SK-N-SH (cell line): ENCODE data around the gene LCN6. TPM values are rescaled to one million over a fixed set of nuclear protein-coding genes. Genes with fewer than 3 reads are reported as not detected.

ENCODE experiments used
- CTCF ChIA-PET: fragments of 300-600, 350-600 bp; formaldehyde crosslinking; extraction: SDS; loops from one replicate; lab custom pipeline; 2021; lab: Yijun Ruan, JAX
- POLR2A ChIA-PET: fragments of 350-600 bp; sonication (Branson Sonifier 250); formaldehyde crosslinking; extraction: SDS; loops from one replicate; lab custom pipeline; 2020; ENCODE audit warnings: antibody characterized with exemption, inconsistent platforms; lab: Yijun Ruan, JAX
- DNase-seq: peaks from one replicate; pipeline ENCODE4 v3.0.0; 2012
- H2AFZ ChIP-seq: fragments of 200-600 bp; sonication (generic); 2 replicates; pipeline ENCODE4 v1.8.1; 2016; ENCODE audit warnings: antibody characterized with exemption, mild to moderate bottlenecking, low read depth
- H3F3A ChIP-seq: fragments of 200-600 bp; sonication (generic); replicated peaks from 2 replicates; pipeline ENCODE3; 2016; ENCODE audit warnings: antibody characterized with exemption, mild to moderate bottlenecking; ENCODE audit not compliant: insufficient read depth
- H3K27ac ChIP-seq, 2 experiments: fragments of 200-500 bp in 1 of 2; fragments of 200-600 bp in 1 of 2; sonication (Bioruptor generic) in 1 of 2; sonication (generic), shearing (Covaris generic) in 1 of 2; 2 replicates each; pipeline versions ENCODE4 v1.5.1 to v1.6.1; 2014 to 2016; ENCODE audit warnings: low read depth in 2 of 2, inconsistent platforms in 1 of 2, low read length in 1 of 2, mild to moderate bottlenecking in 1 of 2, mixed read lengths in 1 of 2
- H3K27me3 ChIP-seq: fragments of 200-600 bp; sonication (generic), shearing (Covaris generic); 2 replicates; pipeline ENCODE4 v1.6.1; 2016; ENCODE audit warnings: mixed run types; ENCODE audit not compliant: insufficient read depth
- H3K36me3 ChIP-seq, 2 experiments: fragments of 200-500 bp in 1 of 2; fragments of 200-600 bp in 1 of 2; sonication (Bioruptor generic) in 1 of 2; sonication (generic) in 1 of 2; replicated peaks in 1 of 2; 2 replicates each; pipeline versions ENCODE3 to v1.5.1; 2014 to 2016; ENCODE audit warnings: low read length in 1 of 2, mild to moderate bottlenecking in 1 of 2; ENCODE audit not compliant: insufficient read depth in 2 of 2, control insufficient read depth in 1 of 2
- H3K4me1 ChIP-seq, 2 experiments: fragments of 200-500 bp in 1 of 2; fragments of 200-600 bp in 1 of 2; sonication (Bioruptor generic) in 1 of 2; sonication (generic), shearing (Covaris generic) in 1 of 2; 2 replicates each; pipeline versions ENCODE4 v1.5.1 to v1.6.1; 2014 to 2016; ENCODE audit warnings: low read depth in 1 of 2, low read length in 1 of 2, mixed run types in 1 of 2; ENCODE audit not compliant: insufficient read depth in 2 of 2, control insufficient read depth in 1 of 2
- H3K4me2 ChIP-seq: fragments of 200-600 bp; sonication (generic), shearing (Covaris generic); 2 replicates; pipeline ENCODE4 v1.6.1; 2017; ENCODE audit warnings: mixed run types
- H3K4me3 ChIP-seq, 2 experiments: fragments of 200-500 bp in 1 of 2; fragments of 200-600 bp in 1 of 2; sonication (Bioruptor generic) in 1 of 2; sonication (generic), shearing (Covaris generic) in 1 of 2; 2 replicates each; pipeline versions ENCODE4 v1.5.1 to v1.8.1; 2014 to 2016; ENCODE audit warnings: low read depth in 2 of 2, inconsistent platforms in 1 of 2, low read length in 1 of 2, mild to moderate bottlenecking in 1 of 2, mixed read lengths in 1 of 2, moderate library complexity in 1 of 2
- H3K79me2 ChIP-seq: fragments of 200-600 bp; sonication (generic); 2 replicates; pipeline ENCODE4 v1.8.1; 2017; ENCODE audit warnings: mild to moderate bottlenecking; ENCODE audit not compliant: insufficient read depth
- H3K9ac ChIP-seq: fragments of 200-600 bp; sonication (generic); 2 replicates; pipeline ENCODE4 v1.6.1; 2017; ENCODE audit warnings: mixed run types
- H3K9me2 ChIP-seq: fragments of 200-600 bp; sonication (generic); 2 replicates; pipeline ENCODE4 v1.6.1; 2017; ENCODE audit warnings: mixed run types
- H3K9me3 ChIP-seq: fragments of 200-600 bp; sonication (generic); 2 replicates; pipeline ENCODE4 v1.6.1; 2017; ENCODE audit warnings: mixed run types, mild to moderate bottlenecking, moderate library complexity
- H4K20me1 ChIP-seq: fragments of 200-600 bp; sonication (generic); 2 replicates; pipeline ENCODE4 v1.6.1; 2017; ENCODE audit warnings: mild to moderate bottlenecking, mixed run types; ENCODE audit not compliant: insufficient read depth
- FOXM1 ChIP-seq: IDR thresholded peaks from 2 replicates; pipeline ENCODE4 v1.4.0; 2012; ENCODE audit warnings: low read depth, mild to moderate bottlenecking
- GABPA ChIP-seq: IDR thresholded peaks from 2 replicates; pipeline ENCODE4 v1.4.0; 2012; ENCODE audit warnings: low read depth, mild to moderate bottlenecking
- GATA2 ChIP-seq: sonication (generic); formaldehyde crosslinking; IDR thresholded peaks from 2 replicates; pipeline ENCODE4 v1.5.0; 2020; ENCODE audit warnings: mild to moderate bottlenecking, missing genetic modification reagents
- MEF2A ChIP-seq: IDR thresholded peaks from 2 replicates; pipeline ENCODE4 v1.4.0; 2012; ENCODE audit warnings: low read depth, borderline replicate concordance
- MXI1 ChIP-seq: IDR thresholded peaks from 2 replicates; pipeline ENCODE4 v1.6.1; 2012; ENCODE audit warnings: mild to moderate bottlenecking, low read depth, low read length, improper control_type of control experiment
- NFIC ChIP-seq: IDR thresholded peaks from 2 replicates; pipeline ENCODE4 v1.4.0; 2012; ENCODE audit warnings: borderline replicate concordance
- NRF1 ChIP-seq: IDR thresholded peaks from 2 replicates; pipeline ENCODE4 v1.6.1; 2012; ENCODE audit warnings: low read depth, mild to moderate bottlenecking, low read length
- POLR2AphosphoS5 ChIP-seq: IDR thresholded peaks from 2 replicates; pipeline ENCODE4 v1.6.1; 2012; ENCODE audit warnings: low read depth, low read length
- RCOR1 ChIP-seq: fragments of 150-350 bp; IDR thresholded peaks from 2 replicates; pipeline ENCODE4 v1.6.1; 2017; ENCODE audit warnings: antibody characterized with exemption, low read length
- RFX5 ChIP-seq: IDR thresholded peaks from 2 replicates; pipeline ENCODE4 v1.6.1; 2012; ENCODE audit warnings: mild to moderate bottlenecking, improper control_type of control experiment, low read length
- SIN3A ChIP-seq: IDR thresholded peaks from 2 replicates; pipeline ENCODE4 v1.6.1; 2012; ENCODE audit warnings: low read depth, mild to moderate bottlenecking, low read length, moderate library complexity, borderline replicate concordance
- TAF1 ChIP-seq: IDR thresholded peaks from 2 replicates; pipeline ENCODE4 v1.6.1; 2012; ENCODE audit warnings: low read depth, mild to moderate bottlenecking, low read length, moderate library complexity, borderline replicate concordance
- TCF12 ChIP-seq: IDR thresholded peaks from 2 replicates; pipeline ENCODE4 v1.4.0; 2012
- TEAD4 ChIP-seq: IDR thresholded peaks from 2 replicates; pipeline ENCODE4 v1.4.0; 2012; ENCODE audit warnings: mild to moderate bottlenecking, borderline replicate concordance; ENCODE audit not compliant: insufficient read depth
- YY1 ChIP-seq: IDR thresholded peaks from 2 replicates; pipeline ENCODE4 v1.4.0; 2012; ENCODE audit warnings: low read depth, mild to moderate bottlenecking
- WGBS: methylation state at CpG from one replicate; pipeline ENCODE4 v1.1.6; 2017; ENCODE audit warnings: low lambda C conversion rate; 5-methylcytosine and 5-hydroxymethylcytosine counted together
- polyA plus RNA-seq, 3 experiments: library from polyadenylated mRNA; depleted of rRNA; stranded (reverse); fragments of >200 nt; gene quantifications; 2 replicates each; pipeline ENCODE4 v1.2.3, GENCODE V29; 2012
- TF ChIP-seq, protein P1 (sequence below): fragments of 150-350 bp; IDR thresholded peaks from 2 replicates; pipeline ENCODE4 v1.6.1; 2016; ENCODE audit warnings: mild to moderate bottlenecking, low read depth, low read length
- TF ChIP-seq, protein P2 (sequence below): fragments of 200-600 bp; sonication (generic); IDR thresholded peaks from 2 replicates; pipeline ENCODE4 v1.6.1; 2017; ENCODE audit warnings: antibody characterized with exemption, mild to moderate bottlenecking, moderate library complexity
- TF ChIP-seq, protein P3 (sequence below): IDR thresholded peaks from 2 replicates; pipeline ENCODE4; 2012
- TF ChIP-seq, protein P4 (sequence below): IDR thresholded peaks from 2 replicates; pipeline ENCODE4 v1.6.1; 2012; ENCODE audit warnings: mild to moderate bottlenecking, low read depth, low read length, moderate library complexity
- TF ChIP-seq, protein P5 (sequence below): IDR thresholded peaks from 2 replicates; pipeline ENCODE4 v1.4.0; 2012; ENCODE audit warnings: low read depth, borderline replicate concordance

The LCN6 gene
- polyA plus RNA-seq, 1 of the 3 experiments (the other 2 are of a cell fraction): not detected

DNA sequence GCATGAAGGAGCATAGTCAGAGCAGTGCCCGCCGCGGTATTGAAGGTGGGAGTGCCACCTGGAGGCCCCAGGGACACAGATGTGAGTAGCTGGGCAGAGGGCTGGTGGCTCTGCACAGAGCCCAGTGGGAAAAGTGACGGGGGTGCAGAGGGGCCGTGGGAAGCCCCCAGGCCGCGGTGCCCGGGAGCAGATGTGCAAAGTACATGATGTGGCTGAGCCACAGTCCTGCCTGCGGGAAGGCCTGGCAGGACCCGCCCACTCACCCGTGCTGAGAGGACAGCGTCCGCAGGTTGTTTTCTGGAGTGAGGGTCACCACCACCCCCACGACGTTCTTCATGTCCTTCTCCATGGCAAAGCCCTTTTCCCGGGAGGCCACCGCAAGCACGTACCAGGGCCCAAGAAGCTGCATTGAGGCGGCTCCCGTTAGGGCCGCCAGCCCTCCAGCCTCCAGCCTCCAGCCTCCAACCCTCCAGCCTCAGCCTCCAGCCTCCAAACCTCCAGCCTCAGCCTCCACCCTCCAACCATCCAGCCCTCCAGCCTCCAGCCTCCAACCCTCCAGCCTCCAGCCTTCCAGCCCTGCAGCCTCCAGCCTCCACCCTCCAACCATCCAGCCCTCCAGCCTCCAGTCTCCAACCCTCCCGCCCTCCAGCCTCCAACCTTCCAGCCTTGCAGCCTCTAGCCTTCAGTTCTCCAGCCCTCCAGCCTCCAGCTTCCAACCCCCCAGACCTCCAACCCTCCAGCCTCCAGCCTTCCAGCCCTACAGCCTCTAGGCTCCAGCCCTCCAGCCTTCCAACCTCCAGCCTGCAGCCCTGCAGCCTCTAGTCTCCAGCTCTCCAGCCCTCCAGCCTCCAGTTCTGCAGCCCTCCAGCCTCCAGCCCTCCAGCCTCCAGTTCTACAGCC lies 914 bp downstream of the LCN6 start:
- POLR2A ChIA-PET: interaction anchor here (0.7 kb wide), 1 partner anchor 19 kb away, joined by 4 read pairs; no protein-coding TSS in a partner anchor
- CTCF ChIA-PET: interaction anchor here (0.7 to 4.7 kb wide), 4 partner anchors 13 to 22 kb away, joined by 3 to 19 read pairs (median 4); no protein-coding TSS in a partner anchor

More for the DNA sequence above, 914 bp downstream of the LCN6 start:
- Histone ChIP-seq H3K4me3 (no peak overlapping the region), H3K4me2 (no peak overlapping the region), H3K4me1 (no peaks in the 10 kb centered on the region; a peak in 1 of 4 replicates), H3K27ac (no peak overlapping the region), H3F3A (no peaks in the 10 kb centered on the region), H3K36me3 (no peaks in the 10 kb centered on the region), H3K9ac (no peak overlapping the region), H4K20me1 (no peaks in the 10 kb centered on the region), H2AFZ (no peak overlapping the region), H3K27me3 (no peaks in the 10 kb centered on the region), H3K9me2 (no peaks in the 10 kb centered on the region), H3K9me3 (no peaks in the 10 kb centered on the region), H3K79me2 (no peaks in the 10 kb centered on the region)
- DNase-seq: no peak
- 86% methylated on average over 13 of the region's 22 CpGs for WGBS
- TF ChIP-seq, protein P1, sequence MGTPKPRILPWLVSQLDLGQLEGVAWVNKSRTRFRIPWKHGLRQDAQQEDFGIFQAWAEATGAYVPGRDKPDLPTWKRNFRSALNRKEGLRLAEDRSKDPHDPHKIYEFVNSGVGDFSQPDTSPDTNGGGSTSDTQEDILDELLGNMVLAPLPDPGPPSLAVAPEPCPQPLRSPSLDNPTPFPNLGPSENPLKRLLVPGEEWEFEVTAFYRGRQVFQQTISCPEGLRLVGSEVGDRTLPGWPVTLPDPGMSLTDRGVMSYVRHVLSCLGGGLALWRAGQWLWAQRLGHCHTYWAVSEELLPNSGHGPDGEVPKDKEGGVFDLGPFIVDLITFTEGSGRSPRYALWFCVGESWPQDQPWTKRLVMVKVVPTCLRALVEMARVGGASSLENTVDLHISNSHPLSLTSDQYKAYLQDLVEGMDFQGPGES: no peak
- TF ChIP-seq RFX5: no peak
- TF ChIP-seq TEAD4: no peak
- no peak for TF ChIP-seq MEF2A
- TF ChIP-seq POLR2AphosphoS5: no peak
- TF ChIP-seq TAF1: no peak
- TF ChIP-seq FOXM1: no peak
- TF ChIP-seq, protein P2, sequence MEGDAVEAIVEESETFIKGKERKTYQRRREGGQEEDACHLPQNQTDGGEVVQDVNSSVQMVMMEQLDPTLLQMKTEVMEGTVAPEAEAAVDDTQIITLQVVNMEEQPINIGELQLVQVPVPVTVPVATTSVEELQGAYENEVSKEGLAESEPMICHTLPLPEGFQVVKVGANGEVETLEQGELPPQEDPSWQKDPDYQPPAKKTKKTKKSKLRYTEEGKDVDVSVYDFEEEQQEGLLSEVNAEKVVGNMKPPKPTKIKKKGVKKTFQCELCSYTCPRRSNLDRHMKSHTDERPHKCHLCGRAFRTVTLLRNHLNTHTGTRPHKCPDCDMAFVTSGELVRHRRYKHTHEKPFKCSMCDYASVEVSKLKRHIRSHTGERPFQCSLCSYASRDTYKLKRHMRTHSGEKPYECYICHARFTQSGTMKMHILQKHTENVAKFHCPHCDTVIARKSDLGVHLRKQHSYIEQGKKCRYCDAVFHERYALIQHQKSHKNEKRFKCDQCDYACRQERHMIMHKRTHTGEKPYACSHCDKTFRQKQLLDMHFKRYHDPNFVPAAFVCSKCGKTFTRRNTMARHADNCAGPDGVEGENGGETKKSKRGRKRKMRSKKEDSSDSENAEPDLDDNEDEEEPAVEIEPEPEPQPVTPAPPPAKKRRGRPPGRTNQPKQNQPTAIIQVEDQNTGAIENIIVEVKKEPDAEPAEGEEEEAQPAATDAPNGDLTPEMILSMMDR: no peak
- TF ChIP-seq TCF12: no peak
- no peak for TF ChIP-seq RCOR1
- TF ChIP-seq NFIC: no peak
- TF ChIP-seq, protein P3, sequence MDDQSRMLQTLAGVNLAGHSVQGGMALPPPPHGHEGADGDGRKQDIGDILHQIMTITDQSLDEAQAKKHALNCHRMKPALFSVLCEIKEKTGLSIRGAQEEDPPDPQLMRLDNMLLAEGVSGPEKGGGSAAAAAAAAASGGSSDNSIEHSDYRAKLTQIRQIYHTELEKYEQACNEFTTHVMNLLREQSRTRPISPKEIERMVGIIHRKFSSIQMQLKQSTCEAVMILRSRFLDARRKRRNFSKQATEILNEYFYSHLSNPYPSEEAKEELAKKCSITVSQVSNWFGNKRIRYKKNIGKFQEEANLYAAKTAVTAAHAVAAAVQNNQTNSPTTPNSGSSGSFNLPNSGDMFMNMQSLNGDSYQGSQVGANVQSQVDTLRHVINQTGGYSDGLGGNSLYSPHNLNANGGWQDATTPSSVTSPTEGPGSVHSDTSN: no peak
- TF ChIP-seq, protein P4, sequence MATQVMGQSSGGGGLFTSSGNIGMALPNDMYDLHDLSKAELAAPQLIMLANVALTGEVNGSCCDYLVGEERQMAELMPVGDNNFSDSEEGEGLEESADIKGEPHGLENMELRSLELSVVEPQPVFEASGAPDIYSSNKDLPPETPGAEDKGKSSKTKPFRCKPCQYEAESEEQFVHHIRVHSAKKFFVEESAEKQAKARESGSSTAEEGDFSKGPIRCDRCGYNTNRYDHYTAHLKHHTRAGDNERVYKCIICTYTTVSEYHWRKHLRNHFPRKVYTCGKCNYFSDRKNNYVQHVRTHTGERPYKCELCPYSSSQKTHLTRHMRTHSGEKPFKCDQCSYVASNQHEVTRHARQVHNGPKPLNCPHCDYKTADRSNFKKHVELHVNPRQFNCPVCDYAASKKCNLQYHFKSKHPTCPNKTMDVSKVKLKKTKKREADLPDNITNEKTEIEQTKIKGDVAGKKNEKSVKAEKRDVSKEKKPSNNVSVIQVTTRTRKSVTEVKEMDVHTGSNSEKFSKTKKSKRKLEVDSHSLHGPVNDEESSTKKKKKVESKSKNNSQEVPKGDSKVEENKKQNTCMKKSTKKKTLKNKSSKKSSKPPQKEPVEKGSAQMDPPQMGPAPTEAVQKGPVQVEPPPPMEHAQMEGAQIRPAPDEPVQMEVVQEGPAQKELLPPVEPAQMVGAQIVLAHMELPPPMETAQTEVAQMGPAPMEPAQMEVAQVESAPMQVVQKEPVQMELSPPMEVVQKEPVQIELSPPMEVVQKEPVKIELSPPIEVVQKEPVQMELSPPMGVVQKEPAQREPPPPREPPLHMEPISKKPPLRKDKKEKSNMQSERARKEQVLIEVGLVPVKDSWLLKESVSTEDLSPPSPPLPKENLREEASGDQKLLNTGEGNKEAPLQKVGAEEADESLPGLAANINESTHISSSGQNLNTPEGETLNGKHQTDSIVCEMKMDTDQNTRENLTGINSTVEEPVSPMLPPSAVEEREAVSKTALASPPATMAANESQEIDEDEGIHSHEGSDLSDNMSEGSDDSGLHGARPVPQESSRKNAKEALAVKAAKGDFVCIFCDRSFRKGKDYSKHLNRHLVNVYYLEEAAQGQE: no peak
- no peak for TF ChIP-seq SIN3A
- no peak for TF ChIP-seq GATA2 (CRISPR knock-in tag)
- no peak for TF ChIP-seq YY1
- TF ChIP-seq GABPA: no peak
- TF ChIP-seq, protein P5, sequence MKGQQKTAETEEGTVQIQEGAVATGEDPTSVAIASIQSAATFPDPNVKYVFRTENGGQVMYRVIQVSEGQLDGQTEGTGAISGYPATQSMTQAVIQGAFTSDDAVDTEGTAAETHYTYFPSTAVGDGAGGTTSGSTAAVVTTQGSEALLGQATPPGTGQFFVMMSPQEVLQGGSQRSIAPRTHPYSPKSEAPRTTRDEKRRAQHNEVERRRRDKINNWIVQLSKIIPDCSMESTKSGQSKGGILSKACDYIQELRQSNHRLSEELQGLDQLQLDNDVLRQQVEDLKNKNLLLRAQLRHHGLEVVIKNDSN: no peak
- no peak for TF ChIP-seq MXI1
- TF ChIP-seq NRF1: no peak
